Measurements from ENCODE around the gene OTOGL. TPM values are rescaled to one million over a fixed set of nuclear protein-coding genes. Genes with fewer than 3 reads are reported as not detected.
A peak's percentile ranks its signal among the peaks of the same experiment; 100 is the strongest.
"Not testable (repeated sequence)": the region's sequence is repeated elsewhere in the genome, so short reads cannot be mapped to it uniquely, and the experiment has no call there.

OTOGL gene
- total and polyA plus RNA-seq, 10 donors: 0.09 to 0.88 (median 0.23) TPM; not detected in 1

DNA sequence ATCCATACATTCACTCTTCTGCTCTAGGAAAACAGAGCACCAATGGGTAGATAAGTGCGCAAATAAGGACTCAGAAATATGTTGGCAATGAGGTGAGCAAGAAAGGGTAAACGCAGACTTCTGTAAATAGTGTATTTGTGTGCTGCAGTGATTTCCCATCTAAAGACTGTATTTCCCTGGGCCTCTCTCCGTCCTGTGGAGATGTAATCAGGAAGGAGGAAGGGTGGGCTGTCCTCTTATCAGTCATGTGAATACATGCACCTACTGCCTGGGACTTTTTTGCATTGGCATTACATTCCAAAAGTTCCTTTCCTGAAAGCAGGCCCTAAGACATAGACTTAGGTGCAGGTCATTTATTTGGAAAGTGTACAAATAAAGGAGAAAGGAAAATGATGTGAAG is 114.5 kb downstream of the OTOGL start:
- DNase-seq: no peak
- H3K4me1 ChIP-seq: no peaks in the 10 kb centered on the region
- no peaks in the 10 kb centered on the region for H3K9me3 ChIP-seq
- no peak overlapping the region for H3K27ac ChIP-seq
- no peak overlapping the region for H3K4me3 ChIP-seq
- intact Hi-C loops (cut with DNase I; ENCODE audit: low total_unique reads): no loop called here
- WGBS, 5 donors: 62 to 74% (median 71%) methylated on average over 3 of the region's 3 CpGs
- H3K36me3 ChIP-seq: no peaks in the 10 kb centered on the region
- H3K27me3 ChIP-seq (replicated peaks in 1 of 7): peaks cover 0 to 5% (median 0%) of the 10 kb centered on the region in 7 donors
- TF ChIP-seq, protein P1, sequence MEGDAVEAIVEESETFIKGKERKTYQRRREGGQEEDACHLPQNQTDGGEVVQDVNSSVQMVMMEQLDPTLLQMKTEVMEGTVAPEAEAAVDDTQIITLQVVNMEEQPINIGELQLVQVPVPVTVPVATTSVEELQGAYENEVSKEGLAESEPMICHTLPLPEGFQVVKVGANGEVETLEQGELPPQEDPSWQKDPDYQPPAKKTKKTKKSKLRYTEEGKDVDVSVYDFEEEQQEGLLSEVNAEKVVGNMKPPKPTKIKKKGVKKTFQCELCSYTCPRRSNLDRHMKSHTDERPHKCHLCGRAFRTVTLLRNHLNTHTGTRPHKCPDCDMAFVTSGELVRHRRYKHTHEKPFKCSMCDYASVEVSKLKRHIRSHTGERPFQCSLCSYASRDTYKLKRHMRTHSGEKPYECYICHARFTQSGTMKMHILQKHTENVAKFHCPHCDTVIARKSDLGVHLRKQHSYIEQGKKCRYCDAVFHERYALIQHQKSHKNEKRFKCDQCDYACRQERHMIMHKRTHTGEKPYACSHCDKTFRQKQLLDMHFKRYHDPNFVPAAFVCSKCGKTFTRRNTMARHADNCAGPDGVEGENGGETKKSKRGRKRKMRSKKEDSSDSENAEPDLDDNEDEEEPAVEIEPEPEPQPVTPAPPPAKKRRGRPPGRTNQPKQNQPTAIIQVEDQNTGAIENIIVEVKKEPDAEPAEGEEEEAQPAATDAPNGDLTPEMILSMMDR (IDR thresholded peaks at IDR 0.05 in 8 of 11, conservative IDR thresholded peaks at IDR 0.05 in 3 of 11): no peak
- no peak for TF ChIP-seq POLR2A (IDR thresholded peaks at IDR 0.05)
- no peak for TF ChIP-seq POLR2AphosphoS5 (IDR thresholded peaks at IDR 0.05)

DNA sequence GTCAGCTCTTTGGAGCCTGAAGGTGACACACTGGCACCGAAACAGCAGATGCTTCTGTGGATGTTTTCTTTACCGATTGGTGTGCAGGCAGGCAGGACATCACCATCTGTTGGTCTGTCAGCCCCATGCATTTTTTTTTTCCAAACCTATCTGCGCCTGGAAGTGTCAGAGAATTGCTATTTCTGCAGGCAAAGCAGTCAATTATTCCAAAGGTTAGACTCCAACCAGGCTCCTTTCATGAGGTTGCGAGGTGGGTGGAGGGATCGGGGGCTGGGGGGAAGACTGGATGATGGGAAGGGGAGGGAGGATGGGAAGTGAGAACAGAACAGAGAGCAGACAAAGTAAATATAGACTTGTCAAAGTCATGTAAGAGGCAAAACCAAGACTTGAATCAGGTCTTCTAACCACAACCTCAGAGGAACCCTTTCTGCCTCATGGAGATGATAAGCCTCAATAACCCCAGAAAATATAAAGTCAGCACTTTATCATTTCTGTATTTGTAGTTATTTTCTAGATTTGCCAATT is 117.7 kb downstream of the OTOGL start:
- no peaks in the 10 kb centered on the region for H3K36me3 ChIP-seq
- no peaks in the 10 kb centered on the region for H3K9me3 ChIP-seq
- no peak overlapping the region for H3K4me3 ChIP-seq
- peaks cover 0 to 5% (median 0%) of the 10 kb centered on the region in 7 donors for H3K27me3 ChIP-seq (replicated peaks in 1 of 7)
- intact Hi-C loops (cut with DNase I; ENCODE audit: low total_unique reads): no loop called here
- no peaks in the 10 kb centered on the region for H3K4me1 ChIP-seq
- 66 to 75% (median 68%) methylated on average over 5 of the region's 5 CpGs for WGBS, 5 donors
- H3K27ac ChIP-seq: no peak overlapping the region
- no peak for DNase-seq
- no peak for TF ChIP-seq POLR2A (IDR thresholded peaks at IDR 0.05)
- no peak for TF ChIP-seq POLR2AphosphoS5 (IDR thresholded peaks at IDR 0.05)
- TF ChIP-seq, protein P1 (IDR thresholded peaks at IDR 0.05 in 8 of 11, conservative IDR thresholded peaks at IDR 0.05 in 3 of 11): no peak

DNA sequence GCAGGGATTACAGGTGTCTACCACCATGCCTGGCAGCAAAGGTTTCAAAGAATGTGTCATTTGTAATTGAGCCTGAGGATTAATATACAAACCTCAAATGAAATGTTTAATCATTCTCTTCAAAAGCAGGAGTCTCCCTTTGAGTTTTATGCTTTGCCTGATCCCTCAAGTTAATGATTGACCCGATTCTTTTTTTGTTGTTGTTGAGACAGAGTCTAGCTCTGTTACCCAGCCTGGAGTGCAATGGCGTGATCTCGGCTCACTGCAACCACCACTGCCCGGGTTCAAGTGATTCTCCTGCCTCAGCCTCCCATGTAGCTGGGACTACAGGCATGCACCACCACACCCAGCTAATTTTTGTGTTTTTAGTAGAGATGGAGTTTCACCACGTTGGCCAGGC is 119.6 kb downstream of the OTOGL start:
- DNase-seq; H3K9me3 ChIP-seq; H3K27me3 ChIP-seq (replicated peaks in 1 of 7); H3K36me3 ChIP-seq; H3K27ac ChIP-seq; H3K4me3 ChIP-seq; intact Hi-C loops (cut with DNase I; ENCODE audit: low total_unique reads); H3K4me1 ChIP-seq: not testable (repeated sequence)
- WGBS, 5 donors: 73 to 92% (median 83%) methylated on average over 5 of the region's 5 CpGs

- DNase-seq: no peak
- H3K9me3 ChIP-seq: no peaks in the 10 kb centered on the region
- peaks cover 0 to 1% (median 0%) of the 10 kb centered on the region in 7 donors for H3K27me3 ChIP-seq (replicated peaks in 1 of 7)
- H3K27ac ChIP-seq: no peak overlapping the region
- H3K36me3 ChIP-seq: no peaks in the 10 kb centered on the region
- intact Hi-C loops (cut with DNase I; ENCODE audit: low total_unique reads): no loop called here
- H3K4me1 ChIP-seq: no peaks in the 10 kb centered on the region
- WGBS, 5 donors: 81 to 91% (median 85%) methylated on average over 2 of the region's 2 CpGs
- no peak overlapping the region for H3K4me3 ChIP-seq
- no peak for TF ChIP-seq POLR2AphosphoS5 (IDR thresholded peaks at IDR 0.05)
- no peak for TF ChIP-seq POLR2A (IDR thresholded peaks at IDR 0.05)
- TF ChIP-seq, protein P1 (IDR thresholded peaks at IDR 0.05 in 8 of 11, conservative IDR thresholded peaks at IDR 0.05 in 3 of 11): no peak
Measured at GRCh38 chr12:80219345-80219744, 120.0 kb downstream of the OTOGL start.

DNA sequence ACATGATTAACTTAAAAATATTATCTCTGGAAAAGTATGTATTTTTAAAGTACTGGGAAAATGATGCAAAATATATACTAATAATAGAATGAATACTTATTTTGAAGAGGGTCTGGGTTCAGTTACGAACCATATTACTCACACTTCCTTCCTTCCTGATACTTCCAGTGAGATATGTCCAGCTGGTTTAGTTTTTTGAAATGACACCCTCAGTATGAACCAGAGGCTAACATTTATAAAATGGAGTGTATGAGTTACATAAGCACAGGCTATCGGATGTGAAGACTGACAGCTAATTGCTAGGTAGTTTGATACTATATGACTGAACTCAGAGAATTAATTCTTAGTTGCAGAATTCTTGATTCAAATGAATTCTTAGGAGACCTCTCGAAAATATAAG is 122.9 kb downstream of the OTOGL start:
- TF ChIP-seq, protein P1 (IDR thresholded peaks at IDR 0.05 in 8 of 11, conservative IDR thresholded peaks at IDR 0.05 in 3 of 11): no peak
- TF ChIP-seq POLR2A (IDR thresholded peaks at IDR 0.05) (no peak), POLR2AphosphoS5 (IDR thresholded peaks at IDR 0.05) (no peak)
- WGBS, 5 donors: 36 to 52% (median 41%) methylated on average over 3 of the region's 3 CpGs
- intact Hi-C loops (cut with DNase I; ENCODE audit: low total_unique reads): no loop called here

More for the DNA sequence above, 122.9 kb downstream of the OTOGL start:
- Histone ChIP-seq H3K27me3 (replicated peaks in 1 of 7) (no peaks in the 10 kb centered on the region), H3K4me1 (peaks cover 0 to 3% (median 0%) of the 10 kb centered on the region in 6 donors), H3K9me3 (no peaks in the 10 kb centered on the region), H3K4me3 (no peak overlapping the region), H3K27ac (peak overlapping the region in 1 of 8 donors; percentile 1), H3K36me3 (no peaks in the 10 kb centered on the region)
- DNase-seq: no peak
